Heart left ventricle (tissue), 16 donors: Measurements from ENCODE around the gene PCNX3. TPM values are rescaled to one million over a fixed set of nuclear protein-coding genes. Genes with fewer than 3 reads are reported as not detected.

Experiments used
- ATAC-seq, 4 donors: fragments of 200-7000 bp; cut with Tn5 transposase; one replicate each; pipeline ENCODE4 v1.9.1; 2020 to 2022; ENCODE audit warnings: moderate library complexity in 4 of 4, mild to moderate bottlenecking in 3 of 4, moderate number of reproducible peaks in 1 of 4
- DNase-seq, 5 donors: peaks; one replicate each; pipeline ENCODE4 v3.0.0-alpha.2; 2020
- H3K27ac ChIP-seq, 12 donors: fragments of 200-600 bp; sonication (generic) in 4 of 12; one replicate each; pipeline versions ENCODE4 v1.5.0 to v1.8.0; 2016 to 2022; ENCODE audit warnings: mild to moderate bottlenecking in 2 of 12
- H3K27me3 ChIP-seq, 9 donors: fragments of 200-600 bp; sonication (generic) in 2 of 9; one replicate each; pipeline versions ENCODE4 v1.5.1 to v1.8.0; 2016 to 2022; ENCODE audit warnings: mild to moderate bottlenecking in 3 of 9
- H3K36me3 ChIP-seq, 9 donors: fragments of 200-600 bp; sonication (generic) in 2 of 9; one replicate each; pipeline versions ENCODE4 v1.5.0 to v1.8.0; 2018 to 2022; ENCODE audit warnings: mild to moderate bottlenecking in 2 of 9
- H3K4me1 ChIP-seq, 12 donors: fragments of 200-600 bp; sonication (generic) in 4 of 12; one replicate each; pipeline versions ENCODE4 v1.5.0 to v1.8.0; 2016 to 2022; ENCODE audit warnings: mild to moderate bottlenecking in 3 of 12
- H3K4me3 ChIP-seq, 12 donors: fragments of 200-600 bp; sonication (generic) in 4 of 12; one replicate each; pipeline versions ENCODE4 v1.5.0 to v1.8.0; 2017 to 2022; ENCODE audit warnings: mild to moderate bottlenecking in 9 of 12, moderate library complexity in 4 of 12
- H3K9me3 ChIP-seq, 12 donors: fragments of 200-600 bp; sonication (generic) in 4 of 12; one replicate each; pipeline versions ENCODE4 v1.5.0 to v1.8.0; 2016 to 2022; ENCODE audit warnings: mild to moderate bottlenecking in 1 of 12
- CTCF ChIP-seq, 12 donors: fragments of 200-600 bp; sonication (generic) in 4 of 12; IDR thresholded peaks; one replicate each; pipeline versions ENCODE4 v1.5.0 to v1.8.0; 2018 to 2022; ENCODE audit warnings: antibody characterized with exemption in 12 of 12, mild to moderate bottlenecking in 5 of 12
- POLR2A ChIP-seq, 2 donors: fragments of 450-650 bp; IDR thresholded peaks; one replicate each; pipeline ENCODE4 v1.6.1; 2017; ENCODE audit warnings: antibody characterized with exemption in 2 of 2, mild to moderate bottlenecking in 2 of 2, moderate library complexity in 2 of 2
- WGBS, 4 donors: extraction: QIAGEN DNeasy Blood & Tissue Kit in 2 of 4; methylation state at CpG; one replicate each; pipeline versions ENCODE4 v1.1.5 to v1.1.7; 2013 to 2018; 5-methylcytosine and 5-hydroxymethylcytosine counted together
- intact Hi-C, 10 donors: fragments of 100-400 bp; cut with DNase I; formaldehyde crosslinking; loops; one replicate each; pipeline versions ENCODE4 v1.11.1 to v1.14.2; 2022
- polyA plus RNA-seq, 2 donors: library from polyadenylated mRNA; stranded (reverse); fragments of 200-250 nt; gene quantifications; one replicate each; pipeline ENCODE4 v1.2.3, GENCODE V29; 2013
- total RNA-seq, 9 donors: library from RNA; depleted of rRNA in 2 of 9; stranded (reverse); fragments of >200 nt in 2 of 9; fragmentation: NEBNext Ultra II Directional in 3 of 9; extraction: Animal tissue kit (Norgen Biotek cat#: 25700) in 3 of 9; gene quantifications; one replicate each; pipeline versions ENCODE4 v1.1.0 to v1.2.4, GENCODE V29; 2016 to 2023
- donor health status: ischemic (EF 13 %, LVEDD 7.1; RV severe dilation, severe dysfunction).
- donor health status: healthy with polysubstance abuse.
- donor health status: DM: no; HTN: yes; CAD: no.
- donor health status: DM: no; HTN: no; CAD: no.
- donor health status: ischemic (EF 25% LVEDD 6.9; RV normal size, moderate dysfunction).
- donor health status: ischemic (EF 25% LVEDD 5.7; RV mildly dilated, moderate dysfunction).
- donor health status: healthy.
- donor health status: DM: yes; HTN: yes; CAD: no.
- donor health status: ischemic (EF 35%, LVEDD 5.7; RV mildly dilated, moderate dysfunction).
- donor health status: nonischemic (EF 11% LVEDD 7.7; RV severe dilation, severe dysfunction).
- donor health status: DM: yes; HTN: yes; CAD: no.
- donor health status: PGD.
- donor health status: ischemic (EF 29% LVEDD 5.4; RV normal size, mild dysfunction).
- donor health status: nonischemic (EF 23%, LVEDD 6.1; RV moderate dilation, normal function).

The PCNX3 gene
- total and polyA plus RNA-seq, 11 donors, result 7.1 to 23.4 (median 14.4) TPM

GRCh38 chr11:65645710-65646109, 30.1 kb downstream of the PCNX3 start:
- no peak for ATAC-seq
- DNase-seq, result no peak
- H3K27ac ChIP-seq, result no peak overlapping the region
- peaks cover 0 to 47% (median 18%) of the 10 kb centered on the region in 12 donors for H3K4me1 ChIP-seq
- peaks cover 0 to 94% (median 79%) of the 10 kb centered on the region in 9 donors for H3K36me3 ChIP-seq
- 63 to 72% (median 68%) methylated on average over 5 to 10 of the region's 10 CpGs for WGBS, 4 donors
- intact Hi-C loops, result no loop called here
- H3K27me3 ChIP-seq, result peaks cover 0 to 12% (median 0%) of the 10 kb centered on the region in 9 donors
- no peaks in the 10 kb centered on the region for H3K9me3 ChIP-seq
- no peak for TF ChIP-seq POLR2A (IDR thresholded peaks at IDR 0.05)
- TF ChIP-seq CTCF (IDR thresholded peaks at IDR 0.05), result no peak
- no peak overlapping the region for H3K4me3 ChIP-seq

- H3K36me3 ChIP-seq, result peaks cover 0 to 94% (median 77%) of the 10 kb centered on the region in 9 donors
- no peaks in the 10 kb centered on the region for H3K9me3 ChIP-seq
- no peak for TF ChIP-seq POLR2A (IDR thresholded peaks at IDR 0.05)
- no peak for TF ChIP-seq CTCF (IDR thresholded peaks at IDR 0.05)
- H3K4me1 ChIP-seq, result peaks cover 0 to 47% (median 18%) of the 10 kb centered on the region in 12 donors
- WGBS, 4 donors, result 79 to 90% (median 86%) methylated on average over 32 to 68 of the region's 68 CpGs
- peak in 2 of 5 donors; percentile 15 to 22 for DNase-seq
- no peak overlapping the region for H3K27ac ChIP-seq
- no peak overlapping the region for H3K4me3 ChIP-seq
- peaks cover 0 to 12% (median 0%) of the 10 kb centered on the region in 9 donors for H3K27me3 ChIP-seq
- intact Hi-C loops, result no loop called here
- ATAC-seq, result no peak
Measured at GRCh38 chr11:65646288-65646957, 30.8 kb downstream of the PCNX3 start.

GRCh38 chr11:65646958-65647701, 31.6 kb downstream of the PCNX3 start:
- intact Hi-C loops, result no loop called here
- peaks cover 0 to 90% (median 71%) of the 10 kb centered on the region in 9 donors for H3K36me3 ChIP-seq
- H3K27me3 ChIP-seq, result peaks cover 0 to 12% (median 0%) of the 10 kb centered on the region in 9 donors
- H3K4me3 ChIP-seq, result peak overlapping the region in 2 of 12 donors; percentile 10 to 14
- DNase-seq, result peak in 2 of 5 donors; percentile 30 to 31
- TF ChIP-seq POLR2A (IDR thresholded peaks at IDR 0.05) (no peak), CTCF (IDR thresholded peaks at IDR 0.05) (no peak)
- peaks cover 0 to 47% (median 20%) of the 10 kb centered on the region in 12 donors for H3K4me1 ChIP-seq
- WGBS, 4 donors, result 43 to 58% (median 55%) methylated on average over 30 to 87 of the region's 87 CpGs
- H3K27ac ChIP-seq, result peak overlapping the region in 1 of 12 donors; percentile 41
- peak in 3 of 4 donors; percentile 14 to 29 (median 14) for ATAC-seq
- no peaks in the 10 kb centered on the region for H3K9me3 ChIP-seq

GRCh38 chr11:65648997-65649493, 33.5 kb downstream of the PCNX3 start:
- peak overlapping the region in 2 of 12 donors; percentile 14 to 96 for H3K27ac ChIP-seq
- ATAC-seq (no peak), DNase-seq (peak in 3 of 5 donors; percentile 26 to 45 (median 32))
- 54 to 69% (median 64%) methylated on average over 11 to 12 of the region's 12 CpGs for WGBS, 4 donors
- peaks cover 6 to 56% (median 32%) of the 10 kb centered on the region in 12 donors for H3K4me1 ChIP-seq
- intact Hi-C loops, result no loop called here
- peaks cover 0 to 12% (median 0%) of the 10 kb centered on the region in 9 donors for H3K27me3 ChIP-seq
- H3K4me3 ChIP-seq, result no peak overlapping the region
- no peaks in the 10 kb centered on the region for H3K9me3 ChIP-seq
- peaks cover 0 to 78% (median 60%) of the 10 kb centered on the region in 9 donors for H3K36me3 ChIP-seq
- TF ChIP-seq POLR2A (IDR thresholded peaks at IDR 0.05) (no peak), CTCF (IDR thresholded peaks at IDR 0.05) (no peak)
